ENCODE results near the gene SDF2.

DNA sequence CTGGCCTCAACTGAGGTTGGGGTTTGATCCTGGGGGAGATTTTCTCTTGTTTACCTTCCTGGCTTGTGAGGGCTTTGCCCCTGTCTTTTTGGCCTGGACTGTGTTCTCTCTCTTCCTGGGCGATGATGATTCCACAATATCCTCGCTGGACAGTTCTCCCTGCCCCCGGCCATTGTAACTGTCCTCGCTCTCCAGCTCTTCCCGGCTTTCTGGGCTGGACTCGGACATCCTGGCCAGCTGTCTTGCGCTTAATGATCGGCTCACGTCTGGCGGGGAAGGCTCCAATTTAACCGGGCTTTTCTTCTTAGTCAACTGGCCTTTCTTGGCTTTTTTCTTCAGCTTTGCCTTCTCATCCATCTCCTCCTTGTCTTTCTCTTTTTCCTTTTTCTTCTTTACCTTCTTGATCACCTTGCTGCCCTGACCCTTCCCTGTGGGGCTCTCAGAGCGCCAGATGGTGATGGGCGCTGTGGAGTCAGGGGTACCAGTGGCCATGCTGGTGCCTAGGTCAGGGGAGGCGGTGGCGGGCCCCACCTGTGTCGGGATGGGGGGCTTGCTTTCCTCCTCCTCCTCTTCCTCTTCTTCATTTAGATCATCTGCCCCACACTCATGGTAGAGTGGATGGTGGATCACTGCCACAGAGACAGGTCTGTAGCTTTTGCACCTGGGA, 42.0 kb upstream of the SDF2 start:
- TF ChIP-seq, protein P1, sequence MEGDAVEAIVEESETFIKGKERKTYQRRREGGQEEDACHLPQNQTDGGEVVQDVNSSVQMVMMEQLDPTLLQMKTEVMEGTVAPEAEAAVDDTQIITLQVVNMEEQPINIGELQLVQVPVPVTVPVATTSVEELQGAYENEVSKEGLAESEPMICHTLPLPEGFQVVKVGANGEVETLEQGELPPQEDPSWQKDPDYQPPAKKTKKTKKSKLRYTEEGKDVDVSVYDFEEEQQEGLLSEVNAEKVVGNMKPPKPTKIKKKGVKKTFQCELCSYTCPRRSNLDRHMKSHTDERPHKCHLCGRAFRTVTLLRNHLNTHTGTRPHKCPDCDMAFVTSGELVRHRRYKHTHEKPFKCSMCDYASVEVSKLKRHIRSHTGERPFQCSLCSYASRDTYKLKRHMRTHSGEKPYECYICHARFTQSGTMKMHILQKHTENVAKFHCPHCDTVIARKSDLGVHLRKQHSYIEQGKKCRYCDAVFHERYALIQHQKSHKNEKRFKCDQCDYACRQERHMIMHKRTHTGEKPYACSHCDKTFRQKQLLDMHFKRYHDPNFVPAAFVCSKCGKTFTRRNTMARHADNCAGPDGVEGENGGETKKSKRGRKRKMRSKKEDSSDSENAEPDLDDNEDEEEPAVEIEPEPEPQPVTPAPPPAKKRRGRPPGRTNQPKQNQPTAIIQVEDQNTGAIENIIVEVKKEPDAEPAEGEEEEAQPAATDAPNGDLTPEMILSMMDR (IDR thresholded peaks at IDR 0.05) = no peak
- TF ChIP-seq POLR2AphosphoS5 (IDR thresholded peaks at IDR 0.05; ENCODE audit: low read depth, low read length) = no peak
- TF ChIP-seq SIN3A (IDR thresholded peaks at IDR 0.05; ENCODE audit: borderline replicate concordance, insufficient read depth, low read depth, low read length) = no peak
